Uterus (tissue), 4 donors: ENCODE results near the gene GAS2L2. TPM values are rescaled to one million over a fixed set of nuclear protein-coding genes. Genes with fewer than 3 reads are reported as not detected.

Experiments
- DNase-seq, 2 donors: peaks; one replicate each; pipeline ENCODE4 v3.0.0-alpha.2; 2019 to 2020
- H3K27ac ChIP-seq, 2 donors: fragments of 200-600 bp; sonication (generic); 1 replicate in 1 of 2; 2 replicates in 1 of 2; pipeline ENCODE4 v1.5.1; 2016 to 2018
- H3K27me3 ChIP-seq, 2 donors: fragments of 200-600 bp; sonication (generic); one replicate each; pipeline ENCODE4 v1.5.1; 2018 to 2019; ENCODE audit warnings: control low read depth in 1 of 2
- H3K36me3 ChIP-seq, 2 donors: fragments of 200-600 bp; sonication (generic); one replicate each; pipeline ENCODE4 v1.5.1; 2019; ENCODE audit warnings: control low read depth in 1 of 2
- H3K4me1 ChIP-seq, 2 donors: fragments of 200-600 bp; sonication (generic); one replicate each; pipeline ENCODE4 v1.5.1; 2018 to 2019; ENCODE audit warnings: control low read depth in 1 of 2
- H3K4me3 ChIP-seq, 2 donors: fragments of 200-600 bp; sonication (generic); 1 replicate in 1 of 2; 2 replicates in 1 of 2; pipeline ENCODE4 v1.5.1; 2018 to 2019; ENCODE audit warnings: mild to moderate bottlenecking in 1 of 2
- H3K9me3 ChIP-seq, 2 donors: fragments of 200-600 bp; sonication (generic); one replicate each; pipeline ENCODE4 v1.5.1; 2019; ENCODE audit warnings: control low read depth in 1 of 2
- CTCF ChIP-seq, 4 experiments: fragments of 200-600 bp in 2 of 4; fragments of 450-650 bp in 2 of 4; sonication (generic) in 2 of 4; IDR thresholded peaks; one replicate each; pipeline ENCODE4 v1.5.1; 2016 to 2019; ENCODE audit warnings: antibody characterized with exemption in 4 of 4, mild to moderate bottlenecking in 2 of 4, moderate library complexity in 1 of 4
- POLR2A ChIP-seq, 2 donors: fragments of 450-650 bp; IDR thresholded peaks; one replicate each; pipeline ENCODE4 v1.6.1; 2016; ENCODE audit warnings: antibody characterized with exemption in 2 of 2, mild to moderate bottlenecking in 1 of 2, moderate library complexity in 1 of 2
- intact Hi-C: fragments of 100-400 bp; cut with DNase I; formaldehyde crosslinking; loops from one replicate; pipeline ENCODE4 v1.15.1; 2023; ENCODE audit warnings: low total_unique reads
- total RNA-seq, 4 donors: library from RNA; depleted of rRNA in 3 of 4; stranded (reverse); fragments of >200 nt in 3 of 4; gene quantifications; one replicate each; pipeline versions ENCODE4 v1.1.0 to v1.2.4, GENCODE V29; 2014 to 2023
- donor health status: DM: yes; HTN: yes; CAD: no.

GAS2L2 gene
- total RNA-seq, 4 donors from 2014 or later: 0.69 TPM; not detected in 3

- intact Hi-C loops: no loop called here
- H3K4me1 ChIP-seq: peaks cover 0 to 10% of the 10 kb centered on the region in 2 donors
- TF ChIP-seq CTCF (IDR thresholded peaks at IDR 0.05) (no peak), POLR2A (IDR thresholded peaks at IDR 0.05) (no peak)
- no peaks in the 10 kb centered on the region for H3K9me3 ChIP-seq
- H3K27ac ChIP-seq: no peak overlapping the region
- no peak for DNase-seq
- no peak overlapping the region for H3K4me3 ChIP-seq
- no peaks in the 10 kb centered on the region for H3K27me3 ChIP-seq
- no peaks in the 10 kb centered on the region for H3K36me3 ChIP-seq
Measured at GRCh38 chr17:35780950-35781349, 27.9 kb upstream of the GAS2L2 start.

DNA sequence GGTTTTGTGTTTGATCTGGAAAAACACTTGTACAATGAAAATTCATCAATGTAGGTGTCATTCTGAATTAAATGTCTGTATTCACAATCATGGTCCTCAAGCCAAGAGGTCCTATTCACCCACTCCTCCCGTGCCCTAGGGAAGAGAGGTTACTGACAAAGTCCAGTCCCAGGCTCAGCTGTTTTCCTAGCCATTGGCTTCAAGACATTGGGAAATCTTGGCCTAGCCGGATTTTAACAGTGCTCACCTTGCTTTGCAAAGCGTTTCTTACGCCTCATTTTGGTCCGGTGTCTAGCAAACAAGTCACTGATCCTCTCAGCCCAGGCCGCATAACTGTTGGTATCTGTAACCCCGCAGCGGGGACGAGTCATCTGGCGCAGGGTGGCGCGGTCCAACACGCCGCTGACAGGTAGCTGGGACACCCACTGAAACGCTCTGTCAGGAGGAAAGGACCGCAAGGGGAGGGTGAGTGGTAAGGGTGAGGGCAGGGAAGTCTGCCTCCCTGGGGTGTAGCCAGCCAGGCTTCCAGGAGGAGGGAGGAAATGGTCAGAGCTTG is 25.7 kb upstream of the GAS2L2 start:
- no peaks in the 10 kb centered on the region for H3K36me3 ChIP-seq
- H3K9me3 ChIP-seq: no peaks in the 10 kb centered on the region
- DNase-seq: no peak
- H3K4me3 ChIP-seq: no peak overlapping the region
- H3K27ac ChIP-seq: no peak overlapping the region
- TF ChIP-seq CTCF (IDR thresholded peaks at IDR 0.05): no peak
- no peak for TF ChIP-seq POLR2A (IDR thresholded peaks at IDR 0.05)
- H3K27me3 ChIP-seq: no peaks in the 10 kb centered on the region
- peaks cover 0 to 12% of the 10 kb centered on the region in 2 donors for H3K4me1 ChIP-seq
- intact Hi-C loops: no loop called here

DNA sequence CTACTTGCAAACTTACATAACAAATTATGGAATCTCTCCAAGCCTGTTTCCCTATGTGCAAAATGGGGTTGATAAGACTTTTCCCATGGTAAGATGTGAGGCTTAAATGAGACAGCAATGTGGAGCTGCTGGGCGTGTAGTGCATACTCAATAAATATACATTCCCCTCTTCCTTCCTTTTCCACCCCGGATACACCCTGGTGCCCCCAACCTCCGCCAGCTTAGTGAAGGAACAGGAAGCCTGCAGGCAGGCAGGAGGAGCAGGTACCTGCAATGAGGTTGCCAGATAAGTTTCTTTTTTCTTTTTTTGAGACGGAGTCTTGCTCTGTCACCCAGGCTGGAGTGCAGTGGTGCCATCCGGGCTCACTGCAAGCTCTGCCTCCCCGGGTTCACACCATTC is 22.5 kb upstream of the GAS2L2 start:
- Histone ChIP-seq H3K4me3 (no peak overlapping the region), H3K27me3 (no peaks in the 10 kb centered on the region), H3K4me1 (peaks cover 0 to 4% of the 10 kb centered on the region in 2 donors), H3K36me3 (no peaks in the 10 kb centered on the region), H3K9me3 (no peaks in the 10 kb centered on the region), H3K27ac (peak overlapping the region; percentile 8 to 67)
- no peak for DNase-seq
- TF ChIP-seq POLR2A (IDR thresholded peaks at IDR 0.05): no peak
- TF ChIP-seq CTCF (IDR thresholded peaks at IDR 0.05): no peak
- intact Hi-C loops: no loop called here

- no peak overlapping the region for H3K4me3 ChIP-seq
- no peaks in the 10 kb centered on the region for H3K36me3 ChIP-seq
- H3K4me1 ChIP-seq: peaks cover 0 to 4% of the 10 kb centered on the region in 2 donors
- H3K9me3 ChIP-seq: no peaks in the 10 kb centered on the region
- peak overlapping the region; percentile 67 to 75 for H3K27ac ChIP-seq
- H3K27me3 ChIP-seq: no peaks in the 10 kb centered on the region
- no peak for TF ChIP-seq CTCF (IDR thresholded peaks at IDR 0.05)
- TF ChIP-seq POLR2A (IDR thresholded peaks at IDR 0.05): no peak
- no peak for DNase-seq
- intact Hi-C loops: no loop called here
Measured at GRCh38 chr17:35775039-35775438, 22.0 kb upstream of the GAS2L2 start.

GRCh38 chr17:35774499-35774898 is 21.5 kb upstream of the GAS2L2 start:
- Histone ChIP-seq H3K4me3 (no peak overlapping the region), H3K27ac (peak overlapping the region; percentile 67 to 75), H3K9me3 (no peaks in the 10 kb centered on the region), H3K27me3 (no peaks in the 10 kb centered on the region), H3K4me1 (peaks cover 0 to 4% of the 10 kb centered on the region in 2 donors), H3K36me3 (no peaks in the 10 kb centered on the region)
- TF ChIP-seq CTCF (IDR thresholded peaks at IDR 0.05) (no peak), POLR2A (IDR thresholded peaks at IDR 0.05) (no peak)
- intact Hi-C loops: no loop called here
- peak; percentile 63 to 73 for DNase-seq
